Measurements from ENCODE around the gene PRR9.
"Not testable (repeated sequence)": the region's sequence is repeated elsewhere in the genome, so short reads cannot be mapped to it uniquely, and the experiment has no call there.

The PRR9 gene

GRCh38 chr1:153217212-153217611 is at the start of gene PRR9:
PRR9 (plus strand) TSS chr1:153217584; CDS start chr1:153218145, 561 bp downstream.
- Mint-ChIP-seq H3K27ac (no peak within 1 kb of the TSS), H3K4me3 (no peak within 1 kb of the TSS), H3K36me3 (ENCODE audit: low read depth) (no peaks in the 10 kb centered on the region), H3K9me3 (no peaks in the 10 kb centered on the region), H3K27me3 (ENCODE audit: low read depth) (peaks cover 12% of the 10 kb centered on the region), H3K4me1 (peaks cover 8% of the 10 kb centered on the region)
- TF ChIP-seq CTCF (IDR thresholded peaks at IDR 0.05; ENCODE audit: unreplicated experiment in 3 of 3): no peak

- Mint-ChIP-seq H3K27me3 (ENCODE audit: low read depth) (peaks cover 4% of the 10 kb centered on the region), H3K27ac (no peak overlapping the region), H3K9me3 (no peaks in the 10 kb centered on the region), H3K4me1 (no peaks in the 10 kb centered on the region), H3K4me3 (no peak overlapping the region), H3K36me3 (ENCODE audit: low read depth) (no peaks in the 10 kb centered on the region)
- TF ChIP-seq CTCF (IDR thresholded peaks at IDR 0.05; ENCODE audit: unreplicated experiment in 3 of 3): no peak
These were observed 48.7 kb upstream of the PRR9 start for GRCh38 chr1:153168686-153169085.

- H3K36me3 Mint-ChIP-seq (ENCODE audit: low read depth): no peaks in the 10 kb centered on the region
- no peak overlapping the region for H3K4me3 Mint-ChIP-seq
- H3K27me3 Mint-ChIP-seq (ENCODE audit: low read depth): peaks cover 4% of the 10 kb centered on the region
- H3K27ac Mint-ChIP-seq: no peak overlapping the region
- no peaks in the 10 kb centered on the region for H3K4me1 Mint-ChIP-seq
- no peak for TF ChIP-seq CTCF (IDR thresholded peaks at IDR 0.05; ENCODE audit: unreplicated experiment in 3 of 3)
- no peaks in the 10 kb centered on the region for H3K9me3 Mint-ChIP-seq
These were observed 42.8 kb upstream of the PRR9 start for GRCh38 chr1:153174624-153175023.

GRCh38 chr1:153178922-153179321 is 38.5 kb upstream of the PRR9 start:
- H3K4me1 Mint-ChIP-seq: no peaks in the 10 kb centered on the region
- H3K27me3 Mint-ChIP-seq (ENCODE audit: low read depth): no peaks in the 10 kb centered on the region
- TF ChIP-seq CTCF (IDR thresholded peaks at IDR 0.05; ENCODE audit: unreplicated experiment in 3 of 3): no peak
- no peaks in the 10 kb centered on the region for H3K36me3 Mint-ChIP-seq (ENCODE audit: low read depth)
- no peak overlapping the region for H3K4me3 Mint-ChIP-seq
- no peaks in the 10 kb centered on the region for H3K9me3 Mint-ChIP-seq
- no peak overlapping the region for H3K27ac Mint-ChIP-seq

- peaks cover 2% of the 10 kb centered on the region for H3K9me3 Mint-ChIP-seq
- TF ChIP-seq CTCF (IDR thresholded peaks at IDR 0.05; ENCODE audit: unreplicated experiment in 3 of 3): no peak
These were observed 36.8 kb upstream of the PRR9 start for GRCh38 chr1:153180556-153180955.

GRCh38 chr1:153188301-153188700 is 29.1 kb upstream of the PRR9 start:
- H3K4me1 Mint-ChIP-seq; H3K36me3 Mint-ChIP-seq (ENCODE audit: low read depth); H3K4me3 Mint-ChIP-seq; H3K27ac Mint-ChIP-seq; H3K27me3 Mint-ChIP-seq (ENCODE audit: low read depth): not testable (repeated sequence)
- H3K9me3 Mint-ChIP-seq: peaks cover 10% of the 10 kb centered on the region

More at GRCh38 chr1:153180556-153180955, 36.8 kb upstream of the PRR9 start:
- no peak overlapping the region for H3K27ac Mint-ChIP-seq
- no peaks in the 10 kb centered on the region for H3K27me3 Mint-ChIP-seq (ENCODE audit: low read depth)
- no peaks in the 10 kb centered on the region for H3K36me3 Mint-ChIP-seq (ENCODE audit: low read depth)
- H3K4me3 Mint-ChIP-seq: no peak overlapping the region
- no peaks in the 10 kb centered on the region for H3K4me1 Mint-ChIP-seq
